K562 (cell line): ENCODE data around the gene HYAL3. TPM values are rescaled to one million over a fixed set of nuclear protein-coding genes. Genes with fewer than 3 reads are reported as not detected.
A peak's percentile ranks its signal among the peaks of the same experiment; 100 is the strongest.

ENCODE experiments used
- ARID4B ChIP-seq: sonication (generic); formaldehyde crosslinking; IDR thresholded peaks from 2 replicates; pipeline ENCODE4 v1.8.0; 2022; ENCODE audit warnings: mild to moderate bottlenecking, missing genetic modification reagents
- BCLAF1 ChIP-seq, 2 experiments: fragments of 450-650 bp in 1 of 2; IDR thresholded peaks; 2 replicates each; pipeline ENCODE4 v1.6.1; 2011 to 2017; ENCODE audit warnings: low read depth in 2 of 2, antibody characterized with exemption in 1 of 2, borderline replicate concordance in 1 of 2, low read length in 1 of 2, mild to moderate bottlenecking in 1 of 2, mixed read lengths in 1 of 2; ENCODE audit not compliant: control insufficient read depth in 1 of 2
- CREB3L1 ChIP-seq: fragments of 450-650 bp; IDR thresholded peaks from 2 replicates; pipeline ENCODE4 v1.6.1; 2014; ENCODE audit warnings: low read depth, mild to moderate bottlenecking, moderate library complexity, borderline replicate concordance
- ELK1 ChIP-seq: sonication (generic); formaldehyde crosslinking; IDR thresholded peaks from 2 replicates; pipeline ENCODE4 v1.8.1; 2022; ENCODE audit warnings: missing genetic modification reagents
- GMEB1 ChIP-seq: fragments of 250-450 bp; sonication (Bioruptor Pico); IDR thresholded peaks from 2 replicates; pipeline ENCODE4 v1.4.0; 2020; ENCODE audit warnings: mild to moderate bottlenecking
- HDAC6 ChIP-seq: IDR thresholded peaks from 2 replicates; pipeline ENCODE4 v1.6.1; 2012; ENCODE audit warnings: low read depth, mild to moderate bottlenecking, control low read depth, inconsistent platforms, low read length, moderate library complexity
- HES1 ChIP-seq: fragments of 450-650 bp; IDR thresholded peaks from 2 replicates; pipeline ENCODE4 v1.6.1; 2016; ENCODE audit warnings: low read depth, mild to moderate bottlenecking, moderate library complexity
- ZNF212 ChIP-seq: fragments of 450-650 bp; formaldehyde crosslinking; IDR thresholded peaks from 2 replicates; pipeline ENCODE4 v1.4.0; 2020; ENCODE audit warnings: mild to moderate bottlenecking
- ZNF639 ChIP-seq, 2 experiments: fragments of 200-800 bp in 1 of 2; sonication (Bioruptor generic) in 1 of 2; sonication (generic) in 1 of 2; formaldehyde crosslinking in 1 of 2; IDR thresholded peaks in 1 of 2; conservative IDR thresholded peaks in 1 of 2; 2 replicates each; pipeline versions ENCODE4 v1.5.0 to v1.6.1; 2016 to 2020; ENCODE audit warnings: missing compliant biosample characterization in 1 of 2, missing genetic modification characterization in 1 of 2, missing genetic modification reagents in 1 of 2
- polyA plus RNA-seq, 8 experiments: library from polyadenylated mRNA; depleted of rRNA in 4 of 8; stranded (reverse) in 5 of 8; unstranded in 3 of 8; fragments of >200 nt; fragmentation: Nextera tagmentation in 2 of 8; fragmentation: Illumina TruSeq in 1 of 8; extraction: Ambion mirVana in 2 of 8; extraction: Trizol in 1 of 8; gene quantifications; 2 replicates each; pipeline versions ENCODE4 v1.2.1 to v1.2.3, GENCODE V29; 2011 to 2014; ENCODE audit warnings: inconsistent platforms in 1 of 8, missing spikeins in 1 of 8
- total RNA-seq, 7 experiments: library from RNA; depleted of rRNA in 6 of 7; stranded (reverse); fragments of >200 nt in 6 of 7; fragmentation: Illumina TruSeq in 2 of 7; extraction: Trizol in 2 of 7; gene quantifications; 2 replicates each; pipeline versions ENCODE4 v1.2.1 to v1.2.3, GENCODE V29; 2011 to 2021; ENCODE audit warnings: low replicate concordance in 1 of 7

Gene HYAL3
- total and polyA plus RNA-seq, 9 of the 15 experiments (the other 6 are each of a cell fraction or from before 2014, with no cell fraction given), result 0.38 to 9.1 (median 6.8) TPM

- TF ChIP-seq CREB3L1 (peak; percentile 82; the same call in 1 of the 2 replicates), ZNF639 (CRISPR knock-in tag; conservative IDR thresholded peaks at IDR 0.05 in 1 of 2, IDR thresholded peaks at IDR 0.05 in 1 of 2) (peak in 1 of 2 experiments; percentile 93; a peak in 2 of 4 replicates), GMEB1 (CRISPR knock-in tag) (peak; percentile 88), BCLAF1 (IDR thresholded peaks at IDR 0.05; ENCODE audit: borderline replicate concordance in 1 of 2, control insufficient read depth in 1 of 2, low read depth in 2 of 2, low read length in 1 of 2) (no peak), HES1 (peak; percentile 24; the same call in 1 of the 2 replicates), HDAC6 (no peak), ARID4B (CRISPR knock-in tag) (peak; percentile 80; the same call in 1 of the 2 replicates), ZNF212 (CRISPR knock-in tag) (no peak), ELK1 (no peak)
Measured at GRCh38 chr3:50337175-50337861, 38.1 kb upstream of the HYAL3 start (continued).
